Keratinocyte (primary cell): ENCODE data around the gene SPTLC2. TPM values are rescaled to one million over a fixed set of nuclear protein-coding genes. Genes with fewer than 3 reads are reported as not detected.

ENCODE experiments used
- DNase-seq: peaks from one replicate; pipeline ENCODE4 v3.0.0-alpha.2; 2011; ENCODE audit warnings: low read depth, missing footprints, low spot score
- FAIRE-seq: peaks from 2 replicates; lab custom pipeline; 2011; peaks lifted over from hg19 to GRCh38; lab: Jason Lieb, UNC
- H2AFZ ChIP-seq: 2 replicates; pipeline ENCODE4 v1.6.0; 2012; ENCODE audit warnings: low read length, control low read depth, inconsistent platforms; ENCODE audit not compliant: control insufficient read depth
- H3K27ac ChIP-seq: 2 replicates; pipeline ENCODE4 v1.5.1; 2011; ENCODE audit warnings: low read length; ENCODE audit not compliant: control insufficient read depth, insufficient read depth
- H3K27me3 ChIP-seq: 3 replicates; pipeline ENCODE4 v1.6.0; 2011; ENCODE audit warnings: low read length; ENCODE audit not compliant: control insufficient read depth, insufficient read depth; ENCODE audit errors: extremely low read depth
- H3K36me3 ChIP-seq, 2 experiments: 2 replicates in 1 of 2; 3 replicates in 1 of 2; pipeline ENCODE4 v1.5.1; 2011; ENCODE audit warnings: low read length in 2 of 2, mild to moderate bottlenecking in 1 of 2; ENCODE audit not compliant: control insufficient read depth in 2 of 2, insufficient read depth in 2 of 2; ENCODE audit errors: extremely low read depth in 1 of 2
- H3K4me1 ChIP-seq: 3 replicates; pipeline ENCODE4 v1.5.1; 2011; ENCODE audit warnings: low read length; ENCODE audit not compliant: control insufficient read depth, insufficient read depth; ENCODE audit errors: extremely low read depth
- H3K4me2 ChIP-seq: 3 replicates; pipeline ENCODE4 v1.6.0; 2011; ENCODE audit warnings: low read depth, low read length; ENCODE audit not compliant: control insufficient read depth, insufficient read depth; ENCODE audit errors: extremely low read depth
- H3K4me3 ChIP-seq, 3 experiments: fragments of 200-600 bp in 1 of 3; sonication (generic) in 1 of 3; 2 replicates in 2 of 3; 3 replicates in 1 of 3; pipeline ENCODE4 v1.5.1; 2011 to 2016; ENCODE audit warnings: low read length in 3 of 3, mild to moderate bottlenecking in 3 of 3, control low read depth in 2 of 3, inconsistent platforms in 1 of 3, low read depth in 1 of 3, mixed read lengths in 1 of 3, mixed run types in 1 of 3, moderate library complexity in 1 of 3; ENCODE audit not compliant: control insufficient read depth in 2 of 3, insufficient read depth in 2 of 3; ENCODE audit errors: extremely low read depth in 1 of 3
- H3K79me2 ChIP-seq: 2 replicates; pipeline ENCODE4 v1.6.0; 2012; ENCODE audit warnings: low read length; ENCODE audit not compliant: control insufficient read depth, insufficient read depth
- H3K9ac ChIP-seq: 3 replicates; pipeline ENCODE4 v1.6.0; 2011; ENCODE audit warnings: low read length; ENCODE audit not compliant: control insufficient read depth, insufficient read depth; ENCODE audit errors: extremely low read depth
- H3K9me1 ChIP-seq: 3 replicates; pipeline ENCODE4 v1.6.0; 2011; ENCODE audit warnings: low read length; ENCODE audit not compliant: control insufficient read depth, insufficient read depth; ENCODE audit errors: extremely low read depth
- H3K9me3 ChIP-seq: 2 replicates; pipeline ENCODE4 v1.5.1; 2012; ENCODE audit warnings: low read depth, low read length; ENCODE audit not compliant: control insufficient read depth
- H4K20me1 ChIP-seq: 3 replicates; pipeline ENCODE4 v1.6.0; 2011; ENCODE audit warnings: low read length; ENCODE audit not compliant: control insufficient read depth, insufficient read depth; ENCODE audit errors: extremely low read depth
- EZH2 ChIP-seq: IDR thresholded peaks from one replicate; pipeline ENCODE4 v1.6.1; 2012; ENCODE audit warnings: inconsistent platforms, mild to moderate bottlenecking, low read length, moderate library complexity
- dilution Hi-C: fragments of 300-500 bp; cut with MboI; formaldehyde crosslinking; loops from one replicate; pipeline ENCODE4 v1.7.0; 2020; ENCODE audit warnings: low sequenced_read_pairs; ENCODE audit not compliant: extremely low pct_ligation_motif_present
- polyA plus RNA-seq, 5 experiments: library from polyadenylated mRNA; depleted of rRNA in 3 of 5; stranded (reverse) in 3 of 5; stranded (forward) in 1 of 5; unstranded in 1 of 5; fragments of >200 nt; gene quantifications; 1 replicate in 1 of 5; 2 replicates in 3 of 5; 3 replicates in 1 of 5; pipeline versions ENCODE4 v1.2.1 to v1.2.3, GENCODE V29; 2011 to 2012; ENCODE audit warnings: missing spikeins in 2 of 5, low read depth in 1 of 5, low replicate concordance in 1 of 5
- TF ChIP-seq, protein P1 (sequence below), 3 experiments: IDR thresholded peaks in 1 of 3; conservative IDR thresholded peaks in 1 of 3; optimal IDR thresholded peaks in 1 of 3; 2 replicates in 2 of 3; 3 replicates in 1 of 3; pipeline versions ENCODE3 to v1.5.1; 2011; ENCODE audit warnings: low read length in 3 of 3, mild to moderate bottlenecking in 3 of 3, moderate library complexity in 2 of 3, control low read depth in 1 of 3, inconsistent platforms in 1 of 3; ENCODE audit not compliant: insufficient read depth in 2 of 3; ENCODE audit errors: extremely low read depth in 1 of 3

SPTLC2 gene
- polyA plus RNA-seq, 1 donor (not counting 4 experiments of a cell fraction or from before 2014, with no cell fraction given): 46.8 TPM

DNA sequence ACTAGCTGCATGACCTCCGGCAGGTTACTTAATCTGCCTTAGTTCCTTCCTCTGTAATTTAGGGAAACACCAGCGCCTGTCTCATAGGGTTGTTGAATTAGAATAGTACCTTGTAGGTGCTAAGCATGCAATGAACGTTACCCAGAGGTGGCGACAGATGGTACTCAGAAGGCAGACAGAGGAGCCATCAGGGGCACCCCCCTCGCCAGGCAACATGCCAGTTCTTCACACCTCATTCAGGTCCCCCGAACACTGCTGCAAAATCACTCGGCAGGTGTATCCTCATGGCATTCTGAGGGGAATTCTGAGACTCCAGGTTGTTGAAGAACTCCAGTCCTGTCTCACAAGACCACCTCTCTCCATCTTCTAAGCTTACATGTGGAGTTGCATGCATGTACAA, 127.9 kb downstream of the SPTLC2 start:
- no peak overlapping the region for H3K4me2 ChIP-seq
- H3K9ac ChIP-seq: no peak overlapping the region

DNA sequence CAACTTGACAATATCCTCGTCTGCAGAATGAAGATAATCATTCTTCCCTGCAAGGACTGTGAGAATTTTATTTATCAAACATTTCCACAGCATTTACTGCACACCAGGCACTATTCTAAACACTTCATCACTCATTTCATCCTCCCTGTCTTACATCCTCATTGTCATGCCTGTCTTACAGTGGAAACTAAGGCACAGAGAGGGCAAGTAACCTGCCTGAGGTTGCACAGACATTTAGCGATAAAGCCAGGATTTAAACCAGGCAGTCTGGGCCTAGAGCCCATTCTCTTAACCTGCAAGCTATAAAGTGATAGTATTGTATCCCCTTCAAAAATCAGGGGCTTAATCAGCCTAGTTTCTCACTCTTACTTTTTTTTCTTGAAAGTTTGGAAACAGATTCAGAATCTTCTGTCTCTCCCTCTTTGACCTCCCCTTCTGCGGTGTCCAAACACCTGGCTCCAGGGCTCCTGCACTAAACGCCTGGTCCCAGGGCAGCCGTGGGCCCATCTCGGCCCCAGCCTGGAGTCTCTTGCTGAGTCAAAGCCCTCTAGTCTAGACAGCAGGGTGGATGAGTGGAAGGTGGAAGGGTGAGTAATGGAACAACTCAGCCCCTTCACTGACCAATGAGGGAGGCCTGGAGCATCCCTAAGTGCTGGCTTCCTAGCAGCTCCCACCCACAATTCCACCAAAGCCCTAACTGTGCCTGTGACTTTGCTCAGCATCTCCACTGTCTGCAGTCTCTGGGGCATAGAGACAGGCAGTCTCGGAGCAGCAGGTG, 130.3 kb downstream of the SPTLC2 start:
- H2AFZ ChIP-seq: no peak overlapping the region
- no peak overlapping the region for H3K4me3 ChIP-seq
- no peaks in the 10 kb centered on the region for H3K27me3 ChIP-seq
- no peaks in the 10 kb centered on the region for H3K79me2 ChIP-seq
- H4K20me1 ChIP-seq: no peaks in the 10 kb centered on the region
- TF ChIP-seq EZH2: no peak
- TF ChIP-seq, protein P1, sequence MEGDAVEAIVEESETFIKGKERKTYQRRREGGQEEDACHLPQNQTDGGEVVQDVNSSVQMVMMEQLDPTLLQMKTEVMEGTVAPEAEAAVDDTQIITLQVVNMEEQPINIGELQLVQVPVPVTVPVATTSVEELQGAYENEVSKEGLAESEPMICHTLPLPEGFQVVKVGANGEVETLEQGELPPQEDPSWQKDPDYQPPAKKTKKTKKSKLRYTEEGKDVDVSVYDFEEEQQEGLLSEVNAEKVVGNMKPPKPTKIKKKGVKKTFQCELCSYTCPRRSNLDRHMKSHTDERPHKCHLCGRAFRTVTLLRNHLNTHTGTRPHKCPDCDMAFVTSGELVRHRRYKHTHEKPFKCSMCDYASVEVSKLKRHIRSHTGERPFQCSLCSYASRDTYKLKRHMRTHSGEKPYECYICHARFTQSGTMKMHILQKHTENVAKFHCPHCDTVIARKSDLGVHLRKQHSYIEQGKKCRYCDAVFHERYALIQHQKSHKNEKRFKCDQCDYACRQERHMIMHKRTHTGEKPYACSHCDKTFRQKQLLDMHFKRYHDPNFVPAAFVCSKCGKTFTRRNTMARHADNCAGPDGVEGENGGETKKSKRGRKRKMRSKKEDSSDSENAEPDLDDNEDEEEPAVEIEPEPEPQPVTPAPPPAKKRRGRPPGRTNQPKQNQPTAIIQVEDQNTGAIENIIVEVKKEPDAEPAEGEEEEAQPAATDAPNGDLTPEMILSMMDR (optimal IDR thresholded peaks at IDR 0.05 in 1 of 3, IDR thresholded peaks at IDR 0.05 in 1 of 3, conservative IDR thresholded peaks at IDR 0.05 in 1 of 3; ENCODE audit: extremely low read depth in 1 of 3, insufficient read depth in 2 of 3, low read length in 3 of 3): no peak
- dilution Hi-C loops: no loop called here
- FAIRE-seq (no peak), DNase-seq (no peak)
- H3K36me3 ChIP-seq: no peaks in the 10 kb centered on the region
- no peaks in the 10 kb centered on the region for H3K9me1 ChIP-seq
- no peak overlapping the region for H3K9ac ChIP-seq
- H3K27ac ChIP-seq: no peak overlapping the region
- no peak overlapping the region for H3K4me2 ChIP-seq
- no peaks in the 10 kb centered on the region for H3K9me3 ChIP-seq
- no peaks in the 10 kb centered on the region for H3K4me1 ChIP-seq

More for the DNA sequence above, 127.9 kb downstream of the SPTLC2 start:
- no peak for TF ChIP-seq EZH2
- TF ChIP-seq, protein P1 (optimal IDR thresholded peaks at IDR 0.05 in 1 of 3, IDR thresholded peaks at IDR 0.05 in 1 of 3, conservative IDR thresholded peaks at IDR 0.05 in 1 of 3; ENCODE audit: extremely low read depth in 1 of 3, insufficient read depth in 2 of 3, low read length in 3 of 3): no peak
- H3K4me3 ChIP-seq: no peak overlapping the region
- H2AFZ ChIP-seq: no peak overlapping the region
- FAIRE-seq: no peak
- H3K27me3 ChIP-seq: no peaks in the 10 kb centered on the region
- dilution Hi-C loops: no loop called here
- no peak overlapping the region for H3K27ac ChIP-seq
- no peaks in the 10 kb centered on the region for H3K9me3 ChIP-seq
- H3K79me2 ChIP-seq: no peaks in the 10 kb centered on the region
- no peaks in the 10 kb centered on the region for H3K36me3 ChIP-seq
- no peaks in the 10 kb centered on the region for H3K9me1 ChIP-seq
- no peak for DNase-seq
- no peaks in the 10 kb centered on the region for H3K4me1 ChIP-seq
- no peaks in the 10 kb centered on the region for H4K20me1 ChIP-seq
